Stimulated activated CD4-positive, alpha-beta T cell treated with anti-CD3 and anti-CD28 coated beads, Interleukin-2, amount 100 ng/mL, for 24 hours (primary cell): ENCODE results near the gene CXCL17.
"Not testable (repeated sequence)": the region's sequence is repeated elsewhere in the genome, so short reads cannot be mapped to it uniquely, and the experiment has no call there.

Source experiments
- DNase-seq, 2 donors: peaks; one replicate each; pipeline ENCODE4 v3.0.0-alpha.2; 2020

CXCL17 gene

DNA sequence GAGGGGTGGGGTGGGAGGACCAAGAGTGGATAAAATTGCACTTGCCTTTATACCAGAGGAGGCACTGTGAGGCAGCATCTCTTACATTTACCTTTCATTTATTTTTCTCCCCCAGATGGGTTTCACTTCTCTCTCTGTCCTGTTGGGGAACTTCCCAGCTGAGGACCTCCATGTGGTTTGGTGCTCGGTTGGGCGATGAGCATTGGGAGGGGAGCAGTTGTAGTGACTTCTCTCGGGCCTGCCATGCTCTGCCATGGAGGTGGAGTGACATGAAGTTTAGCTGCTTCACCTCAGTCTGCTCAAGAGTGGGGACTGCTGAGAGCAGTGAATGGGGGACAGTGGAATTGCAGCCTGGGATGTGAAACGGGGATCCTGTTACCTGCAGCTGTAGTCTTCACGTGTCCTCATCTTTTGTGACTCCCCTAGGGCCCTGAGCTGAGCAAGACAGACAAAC is 23.1 kb upstream of the CXCL17 start:
- DNase-seq = no peak

GRCh38 chr19:42461700-42462324 is 19.1 kb upstream of the CXCL17 start:
- no peak for DNase-seq

GRCh38 chr19:42461231-42461630 is 18.5 kb upstream of the CXCL17 start:
- DNase-seq = not testable (repeated sequence)

- DNase-seq = no peak
Observed at GRCh38 chr19:42459926-42460325, 17.2 kb upstream of the CXCL17 start.

DNA sequence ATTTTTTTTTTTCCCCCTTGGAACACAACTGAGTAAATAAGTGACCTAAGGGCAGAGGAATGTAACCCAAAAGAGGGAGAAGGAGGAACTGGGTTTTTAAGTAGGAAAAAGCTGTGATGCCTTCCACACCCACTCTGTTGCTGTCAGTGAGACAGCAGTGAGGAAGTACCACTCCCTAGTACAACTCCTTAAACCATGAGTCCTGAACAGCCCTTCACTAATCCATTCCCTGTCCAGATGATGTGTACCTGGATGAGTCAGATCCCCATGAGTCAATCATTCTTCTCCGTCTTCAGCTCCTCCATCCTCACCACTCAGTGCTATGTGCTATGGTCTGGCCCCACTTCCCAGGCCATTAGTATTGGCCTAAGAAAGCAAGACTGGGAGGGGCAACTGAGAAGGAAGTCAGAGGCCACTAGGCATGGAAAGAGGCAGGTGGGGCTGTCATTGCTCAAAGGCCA is 12.9 kb upstream of the CXCL17 start:
- no peak for DNase-seq

GRCh38 chr19:42455086-42455485 is 12.3 kb upstream of the CXCL17 start:
- no peak for DNase-seq

DNA sequence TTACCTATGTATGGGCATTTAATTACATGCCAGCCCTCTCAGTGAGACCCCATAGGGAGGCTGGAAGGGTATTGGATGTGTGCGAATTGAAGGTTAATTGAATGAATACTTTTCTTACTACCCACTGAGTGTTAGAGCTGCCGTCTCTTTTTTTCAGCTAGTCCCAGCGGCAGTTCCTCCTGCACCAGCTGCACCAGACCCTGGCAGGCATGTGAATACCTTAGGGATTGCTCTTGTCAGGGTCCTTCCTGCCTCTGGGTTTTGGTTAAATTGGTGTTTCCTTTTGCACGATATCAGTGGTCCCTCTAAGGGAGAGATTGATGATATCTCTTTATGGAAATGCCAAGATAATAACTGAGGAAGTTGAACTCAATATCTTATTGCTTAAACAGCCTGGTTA is 9.8 kb upstream of the CXCL17 start:
- DNase-seq = no peak

DNA sequence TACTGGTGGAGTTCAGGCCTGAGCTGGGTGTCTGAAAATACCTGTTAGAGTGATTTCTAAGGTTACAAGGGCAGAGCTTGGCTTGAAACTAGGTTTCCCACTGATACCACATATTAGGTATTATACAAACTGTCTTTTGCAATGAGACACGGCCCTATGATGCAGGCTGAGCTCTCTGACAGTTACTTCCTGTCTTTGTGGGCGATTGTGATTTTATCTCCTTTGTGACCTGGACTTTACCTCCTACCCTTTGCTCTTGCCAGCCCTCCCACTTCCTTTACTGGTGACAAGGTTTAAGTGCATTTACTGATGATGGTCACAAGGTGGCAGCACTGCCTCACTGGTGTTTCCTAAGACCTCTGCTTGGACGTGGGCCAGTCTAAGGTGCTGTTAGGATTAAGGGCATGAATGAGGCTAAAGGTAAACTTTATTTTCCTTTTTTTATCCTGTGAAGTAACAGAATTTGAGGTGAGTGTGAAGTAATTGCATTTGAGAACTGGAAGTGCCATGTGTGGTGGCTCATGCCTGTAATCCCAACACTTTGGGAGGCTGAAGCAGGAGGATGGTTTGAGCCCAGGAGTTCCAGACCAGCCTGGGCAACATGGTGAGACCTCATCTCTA is 7.7 kb upstream of the CXCL17 start:
- DNase-seq = peak; percentile 71 to 77

DNA sequence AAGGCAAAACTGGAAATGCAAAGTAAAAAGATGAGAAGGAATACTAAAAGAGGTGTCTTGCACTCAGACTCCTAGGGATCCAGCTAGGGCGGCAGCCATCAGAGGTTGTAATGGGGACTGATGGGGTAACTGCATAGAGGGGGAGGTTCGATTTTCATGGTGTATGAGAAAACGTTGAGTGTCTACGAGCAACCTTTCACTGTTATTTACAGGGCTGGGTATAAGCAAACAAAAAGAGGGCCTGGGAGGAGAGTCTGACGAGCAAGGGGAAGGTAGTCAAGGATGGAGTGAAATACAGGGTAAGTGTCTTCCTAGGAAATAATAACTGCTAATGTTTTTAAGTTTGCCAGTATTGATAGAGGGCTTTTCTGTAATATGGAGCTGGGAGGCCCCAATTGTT is 5.6 kb upstream of the CXCL17 start:
- DNase-seq = not testable (repeated sequence)

DNA sequence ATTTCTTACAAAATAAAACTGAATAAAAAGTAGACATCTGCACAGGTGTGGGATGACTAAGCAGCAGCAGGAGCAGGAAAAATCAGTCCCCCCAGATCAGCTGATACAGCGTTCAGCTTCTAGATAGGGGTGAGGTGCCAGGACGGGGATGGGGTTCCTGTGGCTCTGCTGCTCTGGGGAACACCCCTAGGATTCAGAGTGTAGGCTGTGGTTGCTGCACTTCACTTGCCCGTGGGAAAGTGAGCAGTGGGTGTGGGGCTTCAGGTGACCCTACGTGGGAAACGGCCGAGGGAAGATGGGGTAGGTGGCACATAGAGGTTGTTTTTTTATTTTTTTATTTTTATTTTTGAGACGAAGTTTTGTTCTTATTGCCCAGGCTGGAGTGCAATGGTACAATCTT is 3.2 kb upstream of the CXCL17 start:
- DNase-seq = no peak

DNA sequence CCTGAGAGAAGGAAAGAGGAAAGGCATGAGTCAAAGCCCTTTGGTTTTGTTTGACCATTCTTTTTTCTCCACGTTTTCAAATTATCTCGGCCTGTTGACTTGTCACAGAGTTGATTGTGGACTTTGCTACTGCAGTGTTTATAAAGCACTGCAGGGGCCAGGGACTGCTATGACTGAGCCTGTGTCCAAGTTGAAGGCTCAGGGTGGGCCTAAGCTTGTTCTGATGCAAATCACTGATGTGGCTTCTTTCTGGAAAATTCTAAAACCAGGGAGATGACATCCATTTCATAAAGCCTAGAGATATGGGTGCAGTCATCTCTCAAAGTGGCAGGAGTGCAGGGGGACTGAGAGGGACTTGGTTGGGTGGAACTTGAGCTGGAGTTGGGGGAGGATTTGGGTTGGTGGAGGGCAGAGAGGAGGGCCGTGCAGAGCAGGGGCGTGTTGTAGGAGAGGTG is 1.2 kb upstream of the CXCL17 start:
- DNase-seq = no peak

- DNase-seq = no peak
Observed at GRCh38 chr19:42441049-42441445, 1.7 kb downstream of the CXCL17 start.

GRCh38 chr19:42440357-42441048 is 2.2 kb downstream of the CXCL17 start:
- peak; percentile 87 to 89 for DNase-seq

- no peak for DNase-seq
Observed at GRCh38 chr19:42436006-42436405, 6.7 kb downstream of the CXCL17 start.

GRCh38 chr19:42435316-42435715 is 7.4 kb downstream of the CXCL17 start:
- no peak for DNase-seq

GRCh38 chr19:42433503-42434260 is 9.1 kb downstream of the CXCL17 start:
- DNase-seq = peak; percentile 70 to 74

DNA sequence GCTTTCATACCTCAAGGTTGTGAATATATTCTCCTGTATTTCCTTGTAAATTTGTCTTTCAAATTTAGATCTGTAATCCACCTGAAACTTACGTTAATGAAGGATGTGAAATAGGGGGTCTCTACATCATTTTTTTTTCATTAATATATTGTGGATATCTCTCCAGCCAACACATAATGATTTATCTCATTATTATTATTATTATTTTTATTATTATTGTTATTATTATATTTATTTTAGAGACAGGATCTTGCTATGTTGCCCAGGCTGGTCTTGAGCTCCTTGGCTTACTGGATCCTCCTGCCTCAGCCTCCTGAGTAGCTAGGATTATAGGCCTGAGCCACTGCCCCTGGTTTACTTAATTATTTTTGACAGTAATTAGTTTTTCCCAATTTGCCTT is 11.3 kb downstream of the CXCL17 start:
- no peak for DNase-seq

GRCh38 chr19:42428676-42429075 is 14.1 kb downstream of the CXCL17 start:
- DNase-seq = no peak

- DNase-seq = no peak
Observed at GRCh38 chr19:42427313-42427712, 15.4 kb downstream of the CXCL17 start, which contains the start of gene LIPE. Gene LIPE (minus strand): TSS chr19:42427388. CDS start chr19:42427149, 239 bp downstream.

DNA sequence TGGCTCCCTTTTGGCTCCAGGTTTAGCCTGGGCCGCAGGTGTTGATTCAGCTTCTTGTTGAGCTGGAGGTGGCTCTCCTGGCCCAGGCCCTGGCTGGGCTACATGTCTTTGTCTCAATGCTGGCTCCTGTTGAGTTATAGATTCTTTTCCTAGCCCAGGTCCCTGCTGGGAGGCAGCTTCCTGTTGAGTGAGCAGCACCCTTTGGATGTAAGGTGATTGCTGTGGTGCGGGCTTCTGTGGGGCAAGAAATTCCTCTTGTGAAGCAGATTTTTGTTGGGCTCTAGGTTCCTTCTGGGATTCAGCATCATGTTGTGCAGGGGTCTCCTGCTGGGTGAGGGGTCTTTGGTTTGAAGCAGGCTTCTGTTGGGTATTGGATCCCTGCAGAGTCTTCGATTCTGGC is 16.1 kb downstream of the CXCL17 start:
- no peak for DNase-seq

DNA sequence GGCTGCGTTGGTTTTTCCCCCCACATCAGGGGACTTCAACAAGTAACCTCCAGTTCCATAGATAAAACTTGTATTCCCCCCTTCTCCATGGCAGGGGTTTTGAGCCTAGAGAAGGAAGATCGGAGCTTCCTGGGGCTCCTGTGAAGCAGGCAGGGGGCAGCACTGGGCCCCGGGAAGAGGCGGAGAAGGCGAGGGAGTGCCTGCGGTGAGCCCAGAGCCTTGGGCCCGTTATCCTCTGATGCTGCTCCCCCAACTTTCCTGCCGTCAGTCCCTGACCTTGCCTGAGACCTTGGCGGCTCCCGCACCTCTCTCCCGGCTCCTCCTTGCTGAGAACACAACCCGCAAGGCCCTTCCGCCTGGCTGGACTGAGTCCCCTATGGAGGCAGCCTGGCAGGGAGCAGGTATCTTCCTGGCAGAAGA is 18.0 kb downstream of the CXCL17 start:
- no peak for DNase-seq

DNA sequence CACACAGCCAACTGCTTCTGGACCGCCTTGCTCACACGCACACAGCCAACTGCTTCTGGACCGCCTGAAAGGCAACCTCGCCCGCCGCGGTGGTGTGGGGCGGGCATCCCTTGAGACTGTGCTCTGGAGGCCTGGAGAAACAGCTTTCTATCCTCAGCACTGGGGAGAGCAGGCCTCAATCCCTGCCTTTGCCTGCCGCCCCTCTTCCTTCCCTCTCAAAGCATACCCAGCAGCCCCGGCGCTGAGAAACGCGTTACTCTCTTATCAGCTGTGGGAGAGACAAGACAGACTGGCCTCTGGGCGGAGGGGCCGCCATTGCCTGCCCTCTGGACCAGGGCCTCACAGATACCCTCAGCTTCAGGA is 18.4 kb downstream of the CXCL17 start:
- no peak for DNase-seq
